Peyer's patch (tissue), 4 donors: ENCODE measurements around the gene BMF. TPM values are rescaled to one million over a fixed set of nuclear protein-coding genes. Genes with fewer than 3 reads are reported as not detected.
A peak's percentile ranks its signal among the peaks of the same experiment; 100 is the strongest.
"Not testable (repeated sequence)": the region's sequence is repeated elsewhere in the genome, so short reads cannot be mapped to it uniquely, and the experiment has no call there.

Experiments used
- DNase-seq, 3 donors: peaks; one replicate each; pipeline ENCODE4 v3.0.0-alpha.2; 2017 to 2019
- H3K27ac ChIP-seq, 4 donors: fragments of 200-600 bp; sonication (generic); one replicate each; pipeline ENCODE4 v1.5.1; 2016 to 2019
- H3K27me3 ChIP-seq, 2 donors: fragments of 200-600 bp; sonication (generic); one replicate each; pipeline ENCODE4 v1.5.1; 2019
- H3K36me3 ChIP-seq, 3 donors: fragments of 200-600 bp; sonication (generic); one replicate each; pipeline ENCODE4 v1.5.1; 2016 to 2019
- H3K4me1 ChIP-seq, 4 donors: fragments of 200-600 bp; sonication (generic); one replicate each; pipeline ENCODE4 v1.5.1; 2016 to 2019
- H3K4me3 ChIP-seq, 4 donors: fragments of 200-600 bp; sonication (generic); 1 replicate in 3 of 4; 2 replicates in 1 of 4; pipeline ENCODE4 v1.5.1; 2016 to 2019; ENCODE audit warnings: mild to moderate bottlenecking in 1 of 4
- H3K9me3 ChIP-seq, 4 donors: fragments of 200-600 bp; sonication (generic); one replicate each; pipeline ENCODE4 v1.5.1; 2016 to 2019; ENCODE audit warnings: mild to moderate bottlenecking in 1 of 4
- CTCF ChIP-seq, 6 experiments: fragments of 450-650 bp in 4 of 6; fragments of 200-600 bp in 2 of 6; sonication (generic) in 1 of 6; IDR thresholded peaks; one replicate each; pipeline ENCODE4 v1.5.1; 2017 to 2019; ENCODE audit warnings: antibody characterized with exemption in 6 of 6, mild to moderate bottlenecking in 3 of 6, moderate library complexity in 1 of 6
- POLR2A ChIP-seq, 2 donors: fragments of 450-650 bp; IDR thresholded peaks; one replicate each; pipeline ENCODE4 v1.5.1; 2017; ENCODE audit warnings: antibody characterized with exemption in 2 of 2, mild to moderate bottlenecking in 2 of 2, moderate library complexity in 2 of 2
- total RNA-seq, 4 donors: library from RNA; depleted of rRNA; stranded (reverse); fragments of >200 nt; gene quantifications; one replicate each; pipeline ENCODE4 v1.1.0, GENCODE V29; 2016

Gene BMF, protein sequence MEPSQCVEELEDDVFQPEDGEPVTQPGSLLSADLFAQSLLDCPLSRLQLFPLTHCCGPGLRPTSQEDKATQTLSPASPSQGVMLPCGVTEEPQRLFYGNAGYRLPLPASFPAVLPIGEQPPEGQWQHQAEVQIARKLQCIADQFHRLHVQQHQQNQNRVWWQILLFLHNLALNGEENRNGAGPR
- 10 to 100 TPM; 13.5 to 98.2 (median 26.1) TPM for total RNA-seq

- TF ChIP-seq CTCF (IDR thresholded peaks at IDR 0.05) = peak in 3 of 6 experiments; percentile 28 to 39 (median 34)
- TF ChIP-seq POLR2A (IDR thresholded peaks at IDR 0.05) = peak in 1 of 2 donors; percentile 44
- Histone ChIP-seq H3K36me3 (no peaks in the 10 kb centered on the region), H3K9me3 (no peaks in the 10 kb centered on the region), H3K4me1 (peaks cover 3 to 38% (median 24%) of the 10 kb centered on the region in 4 donors), H3K27me3 (no peaks in the 10 kb centered on the region), H3K27ac (peak within 1 kb of the TSS; percentile 83 to 94 (median 89)), H3K4me3 (peak within 1 kb of the TSS; percentile 69 to 95 (median 77))
- peak; percentile 100 for DNase-seq
Observed at GRCh38 chr15:40108855-40109735, at the start of gene BMF. Gene BMF (minus strand): TSS chr15:40108879. CDS start chr15:40106086, 2,793 bp downstream.

- H3K36me3 ChIP-seq = no peaks in the 10 kb centered on the region
- H3K4me3 ChIP-seq = no peak overlapping the region
- no peak for DNase-seq
- H3K9me3 ChIP-seq = no peaks in the 10 kb centered on the region
- H3K27ac ChIP-seq = no peak overlapping the region
- H3K4me1 ChIP-seq = peaks cover 0 to 5% (median 2%) of the 10 kb centered on the region in 4 donors
- H3K27me3 ChIP-seq = no peaks in the 10 kb centered on the region
- TF ChIP-seq CTCF (IDR thresholded peaks at IDR 0.05) = no peak
- no peak for TF ChIP-seq POLR2A (IDR thresholded peaks at IDR 0.05)
Observed at GRCh38 chr15:40157778-40158447, 49.2 kb upstream of the BMF start.

DNA sequence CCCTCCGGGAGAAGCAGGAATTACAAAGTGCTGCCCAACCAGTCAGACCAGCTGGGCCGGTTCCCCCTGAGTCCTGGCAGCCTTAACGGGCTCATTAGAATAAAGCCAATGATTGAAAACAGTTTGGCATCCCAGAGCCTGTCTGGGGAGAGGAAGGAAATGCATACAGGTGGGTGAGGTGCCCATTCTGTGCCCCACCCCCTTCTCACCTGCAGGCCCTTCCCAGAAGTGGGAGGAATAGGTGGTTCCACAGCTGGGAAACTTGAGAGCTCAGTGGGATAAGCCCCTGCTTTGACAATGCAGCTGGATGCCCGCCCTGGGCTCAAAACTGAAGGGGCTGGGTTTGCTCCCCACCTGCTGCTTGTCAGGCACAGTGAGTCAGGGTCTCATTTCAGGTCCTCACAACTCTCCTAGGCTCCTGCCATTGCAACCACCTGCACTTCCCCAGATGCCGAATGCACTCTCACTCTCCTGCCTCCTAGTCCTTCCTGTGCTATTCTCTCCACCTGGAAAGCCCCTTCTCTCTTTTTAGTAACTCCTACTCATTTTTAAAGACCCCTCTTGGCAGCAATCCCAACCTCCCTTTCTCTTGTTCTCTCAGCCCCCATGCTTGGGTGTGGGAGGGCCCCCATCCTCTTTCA, 46.7 kb upstream of the BMF start:
- Histone ChIP-seq H3K27me3 (no peaks in the 10 kb centered on the region), H3K9me3 (no peaks in the 10 kb centered on the region), H3K27ac (no peak overlapping the region), H3K36me3 (no peaks in the 10 kb centered on the region), H3K4me3 (no peak overlapping the region), H3K4me1 (peaks cover 0 to 4% (median 0%) of the 10 kb centered on the region in 4 donors)
- no peak for DNase-seq
- TF ChIP-seq POLR2A (IDR thresholded peaks at IDR 0.05) (no peak), CTCF (IDR thresholded peaks at IDR 0.05) (no peak)

DNA sequence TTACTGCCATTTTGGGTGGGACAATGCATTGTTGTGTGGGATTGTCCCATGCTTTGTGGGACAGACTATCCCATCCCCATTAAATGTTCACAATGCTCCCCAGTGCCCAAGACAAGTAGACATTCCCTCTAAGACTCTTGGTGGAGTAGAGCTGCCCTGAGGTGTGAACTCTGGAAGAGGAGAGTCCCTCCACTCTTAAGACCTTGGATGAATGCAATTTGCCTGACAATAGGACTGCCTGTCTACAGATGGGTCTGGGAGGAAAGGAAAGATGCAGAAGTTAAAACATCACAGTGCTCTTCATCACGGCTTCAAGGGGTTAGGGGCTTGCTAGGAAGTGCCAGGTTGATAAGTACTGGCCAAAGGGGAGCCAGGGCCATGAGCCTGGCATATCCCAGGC, 46.1 kb upstream of the BMF start:
- not testable (repeated sequence) for H3K27me3 ChIP-seq, H3K9me3 ChIP-seq, H3K36me3 ChIP-seq, H3K4me3 ChIP-seq, H3K4me1 ChIP-seq, H3K27ac ChIP-seq, DNase-seq

DNA sequence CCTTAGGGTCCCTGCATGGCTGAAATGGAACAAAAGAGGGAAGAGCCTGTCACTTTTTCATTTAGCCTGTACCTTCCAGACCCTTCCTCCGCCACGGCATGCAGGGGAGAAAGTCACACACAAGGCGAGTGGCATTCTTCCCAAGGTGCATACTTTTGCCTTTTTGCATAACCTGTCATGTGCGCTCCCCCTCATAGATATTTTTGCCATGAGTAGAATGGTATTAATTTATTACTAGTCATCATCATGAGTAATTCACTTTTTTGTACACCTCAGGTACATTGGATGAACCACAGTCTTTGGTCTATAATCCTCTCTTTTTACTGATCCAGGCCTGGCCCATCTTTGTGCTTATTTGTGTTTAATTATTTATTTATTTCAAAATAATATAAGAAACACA, 43.3 kb upstream of the BMF start:
- H3K9me3 ChIP-seq = no peaks in the 10 kb centered on the region
- no peak for DNase-seq
- H3K27me3 ChIP-seq = no peaks in the 10 kb centered on the region
- H3K36me3 ChIP-seq = no peaks in the 10 kb centered on the region
- peaks cover 0 to 4% (median 0%) of the 10 kb centered on the region in 4 donors for H3K4me1 ChIP-seq
- H3K4me3 ChIP-seq = no peak overlapping the region
- H3K27ac ChIP-seq = no peak overlapping the region
- TF ChIP-seq CTCF (IDR thresholded peaks at IDR 0.05) (no peak), POLR2A (IDR thresholded peaks at IDR 0.05) (no peak)
